Neural cell (in vitro differentiated cells): ENCODE data around the gene RNLS.

Experiments
- EP300 ChIP-seq: fragments of 450-650 bp; conservative IDR thresholded peaks from 2 replicates; pipeline ENCODE4 v1.6.1; 2014; ENCODE audit warnings: antibody characterized with exemption, mild to moderate bottlenecking, moderate library complexity; ENCODE audit not compliant: poor library complexity, severe bottlenecking
- EZH2 ChIP-seq: fragments of 200-600, 300-800 bp; shearing (Covaris generic), sonication (generic); IDR thresholded peaks from 2 replicates; pipeline ENCODE4 v1.6.1; 2014; ENCODE audit warnings: antibody characterized with exemption, low read length, borderline replicate concordance, mild to moderate bottlenecking; ENCODE audit not compliant: insufficient read depth, poor library complexity, severe bottlenecking
- MXI1 ChIP-seq: fragments of 450-650 bp; conservative IDR thresholded peaks from 2 replicates; pipeline ENCODE4 v1.6.1; 2014; ENCODE audit warnings: antibody characterized with exemption, mild to moderate bottlenecking; ENCODE audit not compliant: poor library complexity, severe bottlenecking
- POLR2AphosphoS5 ChIP-seq: IDR thresholded peaks from 2 replicates; pipeline ENCODE4 v1.6.1; 2012
- RAD21 ChIP-seq: fragments of 450-650 bp; conservative IDR thresholded peaks from 2 replicates; pipeline ENCODE4 v1.6.1; 2014; ENCODE audit warnings: antibody characterized with exemption, mild to moderate bottlenecking, moderate library complexity
- TF ChIP-seq, protein P1 (sequence below): fragments of 450-650 bp; IDR thresholded peaks from 2 replicates; pipeline ENCODE4 v1.5.1; 2014; ENCODE audit warnings: antibody characterized with exemption, mild to moderate bottlenecking, moderate library complexity; ENCODE audit not compliant: poor library complexity, severe bottlenecking

DNA sequence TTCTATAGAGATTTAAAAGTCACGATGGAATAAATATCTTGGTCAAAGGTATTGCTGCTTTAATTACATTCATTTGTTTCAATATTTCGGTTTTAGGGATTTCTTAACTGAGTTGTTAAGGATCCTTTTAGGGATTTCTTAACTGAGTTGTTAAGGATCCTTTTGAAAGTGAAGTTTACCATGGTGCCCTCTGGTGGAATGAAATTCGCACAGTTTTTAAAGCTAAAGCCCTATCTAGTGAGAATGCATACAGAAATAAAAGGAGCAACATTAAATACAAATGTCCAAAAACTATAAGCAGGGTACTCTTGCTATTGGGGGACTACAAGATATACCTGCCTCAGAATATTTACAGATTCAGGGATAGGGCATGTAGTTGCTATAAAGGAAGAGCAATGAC, 193.7 kb downstream of the RNLS start:
- TF ChIP-seq, protein P1, sequence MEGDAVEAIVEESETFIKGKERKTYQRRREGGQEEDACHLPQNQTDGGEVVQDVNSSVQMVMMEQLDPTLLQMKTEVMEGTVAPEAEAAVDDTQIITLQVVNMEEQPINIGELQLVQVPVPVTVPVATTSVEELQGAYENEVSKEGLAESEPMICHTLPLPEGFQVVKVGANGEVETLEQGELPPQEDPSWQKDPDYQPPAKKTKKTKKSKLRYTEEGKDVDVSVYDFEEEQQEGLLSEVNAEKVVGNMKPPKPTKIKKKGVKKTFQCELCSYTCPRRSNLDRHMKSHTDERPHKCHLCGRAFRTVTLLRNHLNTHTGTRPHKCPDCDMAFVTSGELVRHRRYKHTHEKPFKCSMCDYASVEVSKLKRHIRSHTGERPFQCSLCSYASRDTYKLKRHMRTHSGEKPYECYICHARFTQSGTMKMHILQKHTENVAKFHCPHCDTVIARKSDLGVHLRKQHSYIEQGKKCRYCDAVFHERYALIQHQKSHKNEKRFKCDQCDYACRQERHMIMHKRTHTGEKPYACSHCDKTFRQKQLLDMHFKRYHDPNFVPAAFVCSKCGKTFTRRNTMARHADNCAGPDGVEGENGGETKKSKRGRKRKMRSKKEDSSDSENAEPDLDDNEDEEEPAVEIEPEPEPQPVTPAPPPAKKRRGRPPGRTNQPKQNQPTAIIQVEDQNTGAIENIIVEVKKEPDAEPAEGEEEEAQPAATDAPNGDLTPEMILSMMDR = peak; percentile 77
- TF ChIP-seq EZH2 = no peak
- TF ChIP-seq POLR2AphosphoS5 = no peak
- TF ChIP-seq EP300 = no peak
- TF ChIP-seq MXI1 = no peak
- peak; percentile 80 for TF ChIP-seq RAD21
